Ecto neural progenitor cell (in vitro differentiated cells): Measurements from ENCODE around the gene LY86.
A peak's percentile ranks its signal among the peaks of the same experiment; 100 is the strongest.
"Not testable (repeated sequence)": the region's sequence is repeated elsewhere in the genome, so short reads cannot be mapped to it uniquely, and the experiment has no call there.

ENCODE experiments used
- DNase-seq: peaks from one replicate; pipeline ENCODE4 v3.0.0-alpha.2; 2018; ENCODE audit warnings: low spot score

The LY86 gene

GRCh38 chr6:6596529-6597328, 8.2 kb downstream of the LY86 start:
- DNase-seq: peak; percentile 30

GRCh38 chr6:6597682-6598081, 9.2 kb downstream of the LY86 start:
- no peak for DNase-seq

- peak; percentile 43 for DNase-seq
These were observed 11.0 kb downstream of the LY86 start for GRCh38 chr6:6599468-6599873.

DNA sequence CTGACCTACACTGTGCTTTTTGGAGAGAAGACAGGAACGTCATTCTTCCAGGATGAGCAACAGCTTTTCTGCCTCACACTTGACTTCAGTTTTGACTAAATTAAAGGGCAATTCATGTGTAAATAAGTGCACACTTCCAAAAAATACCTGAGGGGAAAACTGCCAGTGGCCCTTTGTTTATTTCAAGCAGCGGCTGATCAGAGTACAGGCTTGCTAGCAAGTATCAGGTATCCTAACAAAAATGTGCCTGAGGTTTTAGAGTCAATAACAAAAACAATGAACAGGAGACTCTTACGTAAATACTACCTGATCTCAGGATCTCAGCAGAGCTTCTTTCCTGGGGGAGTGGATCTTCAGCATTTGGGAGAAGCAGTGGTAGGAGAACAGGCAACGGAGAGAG, 12.4 kb downstream of the LY86 start:
- DNase-seq: no peak

DNA sequence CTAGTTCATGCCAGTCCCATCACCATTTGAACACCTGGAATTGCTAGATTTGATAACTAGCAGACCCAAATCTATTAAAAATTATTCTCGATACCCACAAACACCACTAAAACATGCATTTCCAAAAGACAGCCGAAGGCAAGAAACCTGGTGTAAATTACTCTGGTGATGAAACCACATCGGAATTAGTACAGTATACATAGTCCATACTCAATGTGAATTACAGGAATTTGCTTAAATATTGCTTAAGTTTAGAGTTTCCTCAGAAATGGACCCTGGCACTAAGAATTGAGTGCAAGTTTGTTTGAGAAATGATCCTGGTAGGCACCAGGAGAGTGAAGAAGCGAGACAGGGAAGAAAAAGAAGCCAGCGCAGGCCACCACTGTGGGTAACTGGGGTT, 13.7 kb downstream of the LY86 start:
- no peak for DNase-seq

DNA sequence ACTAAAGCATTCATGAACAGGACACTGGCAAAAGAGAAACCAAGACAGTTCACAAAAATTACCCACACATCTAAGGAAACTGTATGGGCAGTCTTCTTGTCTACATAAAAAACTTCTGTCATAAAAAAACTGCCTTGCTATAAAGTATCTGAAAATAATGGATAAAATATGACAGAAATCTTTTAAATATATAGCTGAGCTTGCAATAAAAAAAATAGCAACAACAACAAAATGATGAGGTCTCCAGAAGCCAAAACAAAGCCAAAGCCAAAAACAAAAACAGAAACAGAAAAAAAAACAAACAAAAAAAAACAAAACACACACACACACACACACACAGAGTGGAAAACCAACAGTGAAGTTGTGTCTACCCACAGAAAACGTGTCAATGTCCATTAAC, 14.8 kb downstream of the LY86 start:
- DNase-seq: no peak

DNA sequence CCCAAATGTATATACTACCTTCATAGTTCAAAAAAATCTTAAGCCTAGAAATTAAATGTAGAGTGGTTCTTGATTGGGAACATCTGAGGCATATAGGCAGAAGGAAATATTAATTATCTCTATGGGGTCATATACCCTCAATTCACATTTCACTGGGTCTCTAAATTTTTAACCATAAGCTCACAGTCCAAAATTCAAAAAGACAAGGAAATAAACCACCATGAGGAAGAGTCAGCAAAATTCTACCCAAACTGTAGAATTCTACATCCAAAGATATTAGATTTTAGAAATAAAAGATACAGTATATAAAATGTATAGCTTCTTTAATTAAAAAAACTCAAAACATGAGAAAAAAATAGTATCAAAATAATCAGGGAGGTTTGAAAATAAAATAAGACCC, 15.5 kb downstream of the LY86 start:
- DNase-seq: no peak

- DNase-seq: no peak
These were observed 16.0 kb downstream of the LY86 start for GRCh38 chr6:6604566-6604965.

GRCh38 chr6:6605873-6606272, 17.4 kb downstream of the LY86 start:
- DNase-seq: peak; percentile 20

DNA sequence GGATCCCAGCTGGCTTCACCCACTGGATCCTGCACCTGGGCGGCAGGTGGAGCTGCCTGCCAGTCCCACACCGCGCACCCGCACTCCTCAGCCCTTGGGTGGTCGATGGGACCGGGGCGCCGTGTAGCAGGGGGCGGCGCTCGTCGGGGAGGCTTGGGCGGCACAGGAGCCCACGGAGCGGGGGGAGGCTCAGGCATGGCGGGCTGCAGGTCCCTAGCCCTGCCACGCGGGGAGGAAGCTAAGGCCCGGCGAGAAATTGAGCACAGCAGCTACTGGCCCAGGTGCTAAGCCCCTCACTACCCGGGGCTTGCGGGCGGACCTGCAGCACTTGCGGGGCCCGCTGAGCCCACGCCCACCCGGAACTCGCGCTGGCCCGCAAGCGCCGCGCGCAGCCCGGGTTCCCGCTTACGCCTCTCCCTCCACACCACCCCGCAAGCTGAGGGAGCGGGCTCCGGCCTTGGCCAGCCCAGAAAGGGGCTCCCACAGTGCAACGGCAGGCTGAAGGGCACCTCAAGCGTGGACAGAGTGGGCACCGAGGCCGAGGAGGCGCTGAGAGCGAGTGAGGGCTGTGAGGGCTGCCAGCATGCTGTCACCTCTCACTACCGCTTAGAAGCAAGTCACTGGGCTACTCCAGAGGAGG, 18.0 kb downstream of the LY86 start:
- DNase-seq: peak; percentile 28

DNA sequence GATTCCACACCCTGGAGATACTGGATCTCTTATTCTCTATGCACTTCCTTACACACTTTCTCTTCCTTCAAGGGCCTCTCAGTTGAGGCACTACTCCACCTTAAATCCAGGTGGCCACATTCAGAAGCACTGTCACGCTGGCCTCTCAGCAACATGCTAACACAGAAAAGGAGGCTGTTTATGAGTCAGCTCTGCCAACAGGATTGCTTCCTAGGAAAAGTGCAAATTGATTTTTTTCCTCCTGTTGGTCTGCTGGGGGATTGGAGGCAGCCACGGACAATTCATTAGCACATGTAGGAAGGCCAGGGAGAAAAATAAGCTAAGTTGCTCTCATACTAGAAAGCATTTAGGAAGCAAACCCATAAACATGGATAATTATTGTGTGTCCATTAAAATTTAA, 20.9 kb downstream of the LY86 start:
- DNase-seq: no peak

GRCh38 chr6:6610031-6610591, 21.6 kb downstream of the LY86 start:
- DNase-seq: no peak

- no peak for DNase-seq
These were observed 23.0 kb downstream of the LY86 start for GRCh38 chr6:6611486-6611885.

DNA sequence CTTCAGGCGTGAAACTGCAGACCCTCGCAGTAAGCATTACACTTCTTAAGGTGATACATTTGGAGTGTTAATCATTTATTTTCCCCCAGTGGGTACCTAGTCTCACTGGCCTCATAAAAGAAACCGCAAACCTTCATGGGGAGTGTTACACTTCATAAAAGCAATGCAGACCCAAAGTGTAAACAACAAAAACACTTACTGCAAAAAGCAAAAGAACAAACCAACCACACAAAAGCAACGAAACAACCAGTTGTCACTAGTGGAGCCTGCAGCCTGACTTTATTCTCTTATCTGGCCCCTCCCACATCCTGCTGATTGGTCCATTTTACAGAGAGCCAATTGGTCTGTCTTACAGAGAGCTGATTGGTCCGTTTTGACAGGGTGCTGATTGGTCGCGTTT, 23.8 kb downstream of the LY86 start:
- DNase-seq: no peak

- not testable (repeated sequence) for DNase-seq
These were observed 24.7 kb downstream of the LY86 start for GRCh38 chr6:6613103-6613718.

DNA sequence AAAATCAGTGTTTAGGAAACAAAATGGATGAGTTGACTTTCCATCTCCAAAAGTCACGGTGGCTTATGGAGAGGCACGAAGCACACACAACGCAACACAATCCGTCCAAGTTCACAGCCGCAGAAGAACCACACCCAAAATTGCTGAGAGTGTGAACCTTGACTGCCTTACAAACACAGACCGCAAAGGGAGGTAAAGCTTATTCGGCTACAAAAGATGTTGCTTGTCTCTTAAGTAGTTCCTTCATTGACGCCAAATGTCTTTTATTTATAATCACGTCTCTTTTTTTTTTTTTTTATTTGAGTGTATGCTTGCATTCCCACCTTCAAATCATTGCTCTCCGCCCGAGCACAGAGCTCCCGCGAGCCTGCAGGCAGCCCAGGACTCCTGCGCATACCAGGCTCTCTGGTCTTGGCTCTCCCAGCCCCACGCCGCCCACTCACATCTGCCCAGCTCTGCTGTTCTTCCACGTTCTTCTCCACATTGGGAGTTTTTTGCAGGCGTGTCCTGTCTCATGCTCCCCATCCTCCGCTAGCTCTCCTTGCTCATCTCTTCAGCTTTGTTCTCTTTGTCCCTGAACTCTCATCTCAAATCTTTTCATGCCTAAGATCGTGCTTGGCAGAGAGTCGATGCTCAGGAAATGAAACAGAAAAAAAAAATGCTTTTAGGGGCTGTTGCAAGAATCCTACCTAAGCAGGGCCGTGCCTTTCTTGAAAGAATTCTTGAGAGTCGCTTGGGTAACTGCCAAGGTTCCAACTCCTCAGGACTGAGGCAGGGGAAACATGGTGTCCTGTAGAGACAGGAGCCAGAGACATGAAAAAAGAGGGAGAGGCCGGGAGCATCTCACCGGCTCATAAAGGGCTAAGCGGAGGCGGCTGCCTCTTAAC, 25.8 kb downstream of the LY86 start:
- no peak for DNase-seq

DNA sequence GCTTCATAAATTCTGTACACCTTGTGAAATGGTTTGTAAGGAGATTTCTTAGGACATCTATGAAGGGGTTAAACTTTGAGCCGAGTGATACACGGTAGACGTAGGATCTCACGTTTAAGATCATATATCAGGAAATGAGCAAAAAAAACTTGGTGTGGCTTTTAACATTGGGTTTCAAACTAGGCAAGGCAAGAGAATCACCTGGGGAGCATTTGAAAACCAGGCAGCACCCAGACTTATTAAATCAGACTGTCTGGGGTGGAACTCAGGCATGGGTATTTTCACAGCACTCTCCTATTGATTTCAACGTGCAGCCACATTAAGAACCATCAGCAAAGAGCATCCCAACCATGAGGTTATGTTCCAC, 26.4 kb downstream of the LY86 start:
- DNase-seq: no peak

DNA sequence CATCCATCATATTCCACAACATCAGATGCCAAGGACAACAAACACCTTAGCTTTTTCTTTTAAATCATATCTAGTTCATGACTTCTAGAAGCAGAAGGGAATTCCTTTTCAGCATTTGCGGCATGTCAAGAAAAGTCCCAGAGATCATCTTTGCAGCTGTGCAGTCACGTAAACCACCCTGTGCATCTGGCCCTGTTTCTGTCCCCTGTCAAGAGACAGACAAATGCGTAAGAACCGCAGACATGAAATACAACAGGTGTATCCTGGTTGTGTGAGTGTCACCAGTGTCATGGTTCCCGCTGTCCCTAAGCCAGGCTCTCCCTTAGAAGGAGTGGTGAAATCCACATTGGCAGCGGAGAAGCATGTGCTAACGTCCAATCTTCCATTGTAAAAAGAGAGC, 28.1 kb downstream of the LY86 start:
- no peak for DNase-seq

DNA sequence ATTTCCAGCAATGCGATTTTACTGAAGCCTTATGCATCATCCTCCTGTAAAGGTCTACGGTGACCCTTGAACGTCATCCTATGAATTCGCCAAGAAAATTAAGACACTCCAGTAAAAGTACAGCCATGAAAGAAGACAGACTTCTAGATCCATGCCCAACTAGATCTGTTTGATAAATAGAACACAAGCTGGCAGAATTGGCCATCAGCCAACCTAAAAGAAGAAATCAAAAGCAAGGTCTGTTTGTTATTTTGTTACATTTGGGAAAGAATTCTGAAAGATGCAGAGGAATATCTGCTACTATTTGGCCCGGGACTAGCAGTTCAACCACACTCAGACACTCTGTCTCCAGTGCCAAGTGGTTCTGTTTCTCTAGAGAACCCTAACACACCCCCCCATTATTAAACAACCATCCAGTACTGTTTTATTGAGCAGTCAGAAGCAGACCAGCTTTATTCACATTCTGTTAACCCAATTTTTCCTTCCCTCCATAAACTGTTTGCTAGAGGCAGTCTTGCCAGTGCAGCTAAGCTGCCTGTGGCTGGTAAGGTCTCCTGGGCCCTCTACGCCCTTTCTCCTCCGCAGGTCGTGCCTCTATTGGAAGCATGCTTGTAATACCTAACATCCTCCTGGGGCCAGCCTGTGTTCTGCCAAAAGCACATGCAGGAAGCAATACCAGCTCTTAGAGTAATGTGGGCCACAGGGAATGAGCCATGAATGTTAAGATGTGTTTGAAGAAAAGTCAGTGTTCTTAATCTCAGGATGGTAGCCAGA, 30.7 kb downstream of the LY86 start:
- DNase-seq: no peak

GRCh38 chr6:6620766-6621425, 32.4 kb downstream of the LY86 start:
- no peak for DNase-seq

DNA sequence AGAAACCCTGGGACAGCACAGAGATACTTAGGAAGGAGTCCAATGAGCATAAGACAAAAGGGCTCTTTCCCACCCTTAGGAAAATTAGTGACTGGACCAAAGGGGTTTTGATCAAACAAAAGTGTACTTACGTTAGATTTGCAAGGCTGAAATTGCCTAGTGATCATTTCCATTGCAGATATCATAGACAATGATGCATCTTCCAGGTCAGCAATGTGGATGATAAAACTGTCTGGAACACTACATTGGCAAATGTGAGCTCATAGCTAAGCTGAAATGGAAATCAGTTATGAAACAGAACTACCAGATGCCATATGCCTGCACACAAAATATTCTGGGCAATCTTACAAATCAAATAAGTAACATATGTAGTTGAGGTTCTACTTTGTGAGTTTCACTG, 34.0 kb downstream of the LY86 start:
- no peak for DNase-seq
